ENCODE results near the gene MRM1.

DNA sequence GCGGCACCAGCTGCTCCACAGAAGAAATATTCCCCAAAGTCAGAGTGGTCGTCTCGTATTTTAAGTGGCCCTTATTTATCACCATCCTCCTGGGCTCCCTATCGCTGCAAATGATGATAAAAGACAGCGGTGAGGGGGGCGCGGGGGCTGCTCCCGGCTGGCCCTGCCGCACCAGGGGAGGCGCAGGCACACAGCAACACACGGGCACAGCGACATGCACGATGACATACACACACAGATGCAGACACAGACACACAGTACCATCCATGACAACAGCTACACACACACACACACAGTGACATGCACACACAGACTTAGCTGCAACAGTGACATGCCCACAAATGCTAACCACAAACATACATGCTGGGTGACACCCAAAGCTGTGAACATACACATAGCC lies 52.5 kb downstream of the MRM1 start:
- TF ChIP-seq GATA2 (IDR thresholded peaks at IDR 0.05; ENCODE audit: low read depth, low read length) (no peak), GATA3 (IDR thresholded peaks at IDR 0.05; ENCODE audit: low read depth, low read length) (no peak)

Data from SH-SY5Y (cell line).